Left lung (tissue), 10 donors: ENCODE results near the gene PEX7. TPM values are rescaled to one million over a fixed set of nuclear protein-coding genes. Genes with fewer than 3 reads are reported as not detected.
"Not testable (repeated sequence)": the region's sequence is repeated elsewhere in the genome, so short reads cannot be mapped to it uniquely, and the experiment has no call there.

Experiments
- ATAC-seq: fragments of 200-7000 bp; cut with Tn5 transposase; one replicate; pipeline ENCODE4 v1.9.1; 2020; ENCODE audit warnings: moderate library complexity
- DNase-seq, 4 donors: peaks; one replicate each; pipeline ENCODE4 v3.0.0-alpha.2; 2013 to 2020
- H3K27ac ChIP-seq, 2 donors: fragments of 200-600 bp; sonication (generic) in 1 of 2; one replicate each; pipeline versions ENCODE4 v1.5.0 to v1.8.0; 2020 to 2021
- H3K27me3 ChIP-seq, 2 donors: fragments of 200-600 bp; sonication (generic) in 1 of 2; one replicate each; pipeline versions ENCODE4 v1.5.0 to v1.8.0; 2020 to 2021
- H3K36me3 ChIP-seq, 2 donors: fragments of 200-600 bp; sonication (generic) in 1 of 2; one replicate each; pipeline versions ENCODE4 v1.5.0 to v1.8.0; 2020 to 2021
- H3K4me1 ChIP-seq, 2 donors: fragments of 200-600 bp; one replicate each; pipeline ENCODE4 v1.8.0; 2021
- H3K4me3 ChIP-seq, 2 donors: fragments of 200-600 bp; sonication (generic) in 1 of 2; one replicate each; pipeline versions ENCODE4 v1.5.0 to v1.8.0; 2020 to 2021; ENCODE audit warnings: mild to moderate bottlenecking in 1 of 2
- H3K9me3 ChIP-seq, 2 donors: fragments of 200-600 bp; sonication (generic) in 1 of 2; one replicate each; pipeline versions ENCODE4 v1.5.0 to v1.8.0; 2020 to 2021
- CTCF ChIP-seq, 2 donors: fragments of 200-600 bp; sonication (generic) in 1 of 2; IDR thresholded peaks; one replicate each; pipeline versions ENCODE4 v1.5.0 to v1.8.0; 2021; ENCODE audit warnings: antibody characterized with exemption in 2 of 2
- intact Hi-C, 2 donors: fragments of 100-400 bp; cut with DNase I; formaldehyde crosslinking; loops; one replicate each; pipeline versions ENCODE4 v1.11.2 to v1.14.2; 2022
- polyA plus RNA-seq, 6 donors: library from polyadenylated mRNA; unstranded; fragments of 120-200 nt; gene quantifications; one replicate each; pipeline ENCODE4 v1.2.1, GENCODE V29; 2013; ENCODE audit not compliant: insufficient read length in 6 of 6
- total RNA-seq, 2 donors: library from RNA; stranded (reverse); fragmentation: NEBNext Ultra II Directional; extraction: Animal tissue kit (Norgen Biotek cat#: 25700); gene quantifications; one replicate each; pipeline ENCODE4 v1.2.1, GENCODE V29; 2021
- donor health status: DM: no; HTN: yes; CAD: no.
- donor health status: DM: no; HTN: no; CAD: no.

PEX7 gene
- total and polyA plus RNA-seq, 8 donors, result 6.8 to 12.0 (median 8.8) TPM

- DNase-seq (no peak), ATAC-seq (no peak)
- Histone ChIP-seq H3K4me1 (no peaks in the 10 kb centered on the region), H3K27ac (no peak overlapping the region), H3K4me3 (no peak overlapping the region), H3K36me3 (peaks cover 0 to 15% of the 10 kb centered on the region in 2 donors), H3K27me3 (no peaks in the 10 kb centered on the region), H3K9me3 (no peaks in the 10 kb centered on the region)
- TF ChIP-seq CTCF (IDR thresholded peaks at IDR 0.05), result no peak
- intact Hi-C loops, result no loop called here
Observed at GRCh38 chr6:136897071-136897470, 74.7 kb downstream of the PEX7 start.

- no peaks in the 10 kb centered on the region for H3K4me1 ChIP-seq
- no peak for TF ChIP-seq CTCF (IDR thresholded peaks at IDR 0.05)
- DNase-seq, result no peak
- no peak overlapping the region for H3K4me3 ChIP-seq
- H3K9me3 ChIP-seq, result no peaks in the 10 kb centered on the region
- H3K27ac ChIP-seq, result no peak overlapping the region
- H3K36me3 ChIP-seq, result peaks cover 0 to 22% of the 10 kb centered on the region in 2 donors
- no peak for ATAC-seq
- H3K27me3 ChIP-seq, result no peaks in the 10 kb centered on the region
- intact Hi-C loops, result no loop called here
Observed at GRCh38 chr6:136901212-136901784, 78.9 kb downstream of the PEX7 start.

GRCh38 chr6:136904477-136904876, 82.1 kb downstream of the PEX7 start:
- H3K27me3 ChIP-seq, ATAC-seq, H3K27ac ChIP-seq, DNase-seq, intact Hi-C loops, H3K4me3 ChIP-seq, H3K9me3 ChIP-seq, H3K4me1 ChIP-seq: not testable (repeated sequence)
- H3K36me3 ChIP-seq, result peaks cover 0 to 17% of the 10 kb centered on the region in 2 donors

- H3K9me3 ChIP-seq, result no peaks in the 10 kb centered on the region
- no peak overlapping the region for H3K4me3 ChIP-seq
- peaks cover 8 to 32% of the 10 kb centered on the region in 2 donors for H3K27me3 ChIP-seq
- intact Hi-C loops, result no loop called here
- no peaks in the 10 kb centered on the region for H3K4me1 ChIP-seq
- H3K36me3 ChIP-seq, result peaks cover 0 to 25% of the 10 kb centered on the region in 2 donors
- ATAC-seq (no peak), DNase-seq (no peak)
- TF ChIP-seq CTCF (IDR thresholded peaks at IDR 0.05), result no peak
- no peak overlapping the region for H3K27ac ChIP-seq
Observed at GRCh38 chr6:136914947-136915346, 92.6 kb downstream of the PEX7 start.

DNA sequence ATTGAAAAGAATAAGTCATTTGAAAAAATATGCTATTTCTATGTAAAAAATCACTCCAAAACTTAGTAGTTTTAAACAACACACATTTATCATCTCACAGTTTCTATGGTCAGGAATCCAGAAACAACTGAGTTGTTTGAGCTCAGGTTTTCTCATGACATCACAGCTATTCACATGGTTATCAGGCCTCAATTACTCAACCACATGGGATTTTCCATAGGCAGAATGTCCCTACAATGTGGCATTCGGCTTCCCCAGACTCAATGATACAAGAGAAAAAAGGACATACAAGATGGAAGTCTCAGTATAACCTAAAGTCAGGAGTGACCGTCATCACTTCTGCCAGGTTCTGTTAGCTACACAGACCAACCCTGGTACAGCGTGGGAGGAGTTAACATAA, 96.3 kb downstream of the PEX7 start:
- peaks cover 0 to 25% of the 10 kb centered on the region in 2 donors for H3K36me3 ChIP-seq
- H3K27ac ChIP-seq, result no peak overlapping the region
- H3K4me3 ChIP-seq, result no peak overlapping the region
- DNase-seq (no peak), ATAC-seq (no peak)
- TF ChIP-seq CTCF (IDR thresholded peaks at IDR 0.05), result no peak
- H3K9me3 ChIP-seq, result no peaks in the 10 kb centered on the region
- H3K4me1 ChIP-seq, result peaks cover 20 to 35% of the 10 kb centered on the region in 2 donors
- intact Hi-C loops, result no loop called here
- peaks cover 46 to 70% of the 10 kb centered on the region in 2 donors for H3K27me3 ChIP-seq

- DNase-seq, result no peak
- H3K4me1 ChIP-seq, result peaks cover 20 to 38% of the 10 kb centered on the region in 2 donors
Observed at GRCh38 chr6:136920216-136920615, 97.8 kb downstream of the PEX7 start.

More at GRCh38 chr6:136920216-136920615, 97.8 kb downstream of the PEX7 start:
- intact Hi-C loops, result no loop called here
- no peak overlapping the region for H3K27ac ChIP-seq
- no peaks in the 10 kb centered on the region for H3K9me3 ChIP-seq
- H3K27me3 ChIP-seq, result peaks cover 57 to 85% of the 10 kb centered on the region in 2 donors
- TF ChIP-seq CTCF (IDR thresholded peaks at IDR 0.05), result no peak
- H3K4me3 ChIP-seq, result no peak overlapping the region
- peaks cover 0 to 19% of the 10 kb centered on the region in 2 donors for H3K36me3 ChIP-seq
- ATAC-seq, result no peak
